ENCODE results near the gene MAP3K5.
"Not testable (repeated sequence)": the region's sequence is repeated elsewhere in the genome, so short reads cannot be mapped to it uniquely, and the experiment has no call there.

The MAP3K5 gene

GRCh38 chr6:136717716-136717990 is 74.6 kb downstream of the MAP3K5 start:
- no peak for DNase-seq

GRCh38 chr6:136716917-136717715 is 75.2 kb downstream of the MAP3K5 start:
- DNase-seq, result no peak

- DNase-seq, result not testable (repeated sequence)
Observed at GRCh38 chr6:136712642-136713041, 79.6 kb downstream of the MAP3K5 start.

- DNase-seq, result no peak
Observed at GRCh38 chr6:136711644-136712043, 80.6 kb downstream of the MAP3K5 start.

GRCh38 chr6:136710877-136711552 is 81.3 kb downstream of the MAP3K5 start:
- DNase-seq, result no peak

GRCh38 chr6:136709429-136709828 is 82.8 kb downstream of the MAP3K5 start:
- no peak for DNase-seq

GRCh38 chr6:136706430-136706829 is 85.8 kb downstream of the MAP3K5 start:
- DNase-seq, result no peak

GRCh38 chr6:136703331-136703865 is 88.9 kb downstream of the MAP3K5 start:
- DNase-seq, result no peak

GRCh38 chr6:136701045-136701444 is 91.2 kb downstream of the MAP3K5 start:
- DNase-seq, result no peak

GRCh38 chr6:136699358-136699757 is 92.9 kb downstream of the MAP3K5 start:
- DNase-seq, result no peak

GRCh38 chr6:136696783-136697364 is 95.4 kb downstream of the MAP3K5 start:
- no peak for DNase-seq

GRCh38 chr6:136696238-136696637 is 96.0 kb downstream of the MAP3K5 start:
- DNase-seq, result no peak

GRCh38 chr6:136695412-136695811 is 96.9 kb downstream of the MAP3K5 start:
- no peak for DNase-seq

- no peak for DNase-seq
Observed at GRCh38 chr6:136693090-136693489, 99.2 kb downstream of the MAP3K5 start.

- DNase-seq, result not testable (repeated sequence)
Observed at GRCh38 chr6:136687894-136688293, 104.4 kb downstream of the MAP3K5 start.

- no peak for DNase-seq
Observed at GRCh38 chr6:136685540-136686108, 106.7 kb downstream of the MAP3K5 start.

- DNase-seq, result no peak
Observed at GRCh38 chr6:136684466-136684865, 107.8 kb downstream of the MAP3K5 start.

GRCh38 chr6:136683209-136683941 is 108.9 kb downstream of the MAP3K5 start:
- DNase-seq, result no peak

GRCh38 chr6:136682292-136682691 is 110.0 kb downstream of the MAP3K5 start:
- DNase-seq, result no peak

GRCh38 chr6:136677822-136678221 is 114.5 kb downstream of the MAP3K5 start:
- no peak for DNase-seq

GRCh38 chr6:136677344-136677743 is 114.9 kb downstream of the MAP3K5 start:
- no peak for DNase-seq

GRCh38 chr6:136676075-136676474 is 116.2 kb downstream of the MAP3K5 start:
- DNase-seq, result no peak

GRCh38 chr6:136673571-136673970 is 118.7 kb downstream of the MAP3K5 start:
- DNase-seq, result no peak
